ENCODE measurements around the gene ZEB2.

ZEB2 gene

DNA sequence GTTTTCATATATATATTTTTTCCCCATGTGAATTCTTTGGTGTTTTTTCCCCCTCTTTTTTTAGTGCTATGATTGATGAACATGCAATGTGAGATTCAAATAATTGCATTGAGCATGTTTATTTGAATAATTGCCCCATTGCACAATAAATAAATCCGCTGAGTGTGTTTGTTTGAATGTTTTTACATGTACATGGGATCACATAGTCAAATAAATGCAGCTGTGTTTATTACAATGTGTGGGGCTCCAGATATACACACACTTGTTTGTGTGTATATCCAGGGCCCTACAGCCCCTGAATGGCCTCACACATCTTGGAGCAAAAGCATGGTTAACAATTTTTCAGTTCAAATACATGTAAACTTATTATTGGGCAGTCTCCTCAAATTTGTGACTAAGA, 134.5 kb downstream of the ZEB2 start:
- Histone ChIP-seq H3K27ac (ENCODE audit: low read depth, low read length) (no peak overlapping the region), H3K9me3 (ENCODE audit: control insufficient read depth, insufficient read depth, low read length) (no peaks in the 10 kb centered on the region), H3F3A (ENCODE audit: control insufficient read depth, insufficient read depth) (no peaks in the 10 kb centered on the region), H3K9me2 (replicated peaks; ENCODE audit: control insufficient read depth, low read length) (no peaks in the 10 kb centered on the region), H3K27me3 (ENCODE audit: control insufficient read depth, low read length) (no peaks in the 10 kb centered on the region), H4K20me1 (ENCODE audit: control insufficient read depth, insufficient read depth, low read depth, low read length) (no peaks in the 10 kb centered on the region), H3K4me2 (ENCODE audit: low read length) (no peak overlapping the region), H3K79me2 (ENCODE audit: control insufficient read depth, low read length) (no peaks in the 10 kb centered on the region), H3K36me3 (ENCODE audit: control insufficient read depth, low read length) (peaks cover 8% of the 10 kb centered on the region; the same call in 1 of the 2 replicates), H3K4me3 (ENCODE audit: low read length) (no peak overlapping the region), H3K4me1 (ENCODE audit: control insufficient read depth, low read length) (peaks cover 15% of the 10 kb centered on the region)
- TF ChIP-seq EZH2phosphoT487 (IDR thresholded peaks at IDR 0.05; ENCODE audit: borderline replicate concordance, low read length): no peak
- TF ChIP-seq, protein P1, sequence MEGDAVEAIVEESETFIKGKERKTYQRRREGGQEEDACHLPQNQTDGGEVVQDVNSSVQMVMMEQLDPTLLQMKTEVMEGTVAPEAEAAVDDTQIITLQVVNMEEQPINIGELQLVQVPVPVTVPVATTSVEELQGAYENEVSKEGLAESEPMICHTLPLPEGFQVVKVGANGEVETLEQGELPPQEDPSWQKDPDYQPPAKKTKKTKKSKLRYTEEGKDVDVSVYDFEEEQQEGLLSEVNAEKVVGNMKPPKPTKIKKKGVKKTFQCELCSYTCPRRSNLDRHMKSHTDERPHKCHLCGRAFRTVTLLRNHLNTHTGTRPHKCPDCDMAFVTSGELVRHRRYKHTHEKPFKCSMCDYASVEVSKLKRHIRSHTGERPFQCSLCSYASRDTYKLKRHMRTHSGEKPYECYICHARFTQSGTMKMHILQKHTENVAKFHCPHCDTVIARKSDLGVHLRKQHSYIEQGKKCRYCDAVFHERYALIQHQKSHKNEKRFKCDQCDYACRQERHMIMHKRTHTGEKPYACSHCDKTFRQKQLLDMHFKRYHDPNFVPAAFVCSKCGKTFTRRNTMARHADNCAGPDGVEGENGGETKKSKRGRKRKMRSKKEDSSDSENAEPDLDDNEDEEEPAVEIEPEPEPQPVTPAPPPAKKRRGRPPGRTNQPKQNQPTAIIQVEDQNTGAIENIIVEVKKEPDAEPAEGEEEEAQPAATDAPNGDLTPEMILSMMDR (IDR thresholded peaks at IDR 0.05; ENCODE audit: low read depth, low read length, poor library complexity, severe bottlenecking): no peak

DNA sequence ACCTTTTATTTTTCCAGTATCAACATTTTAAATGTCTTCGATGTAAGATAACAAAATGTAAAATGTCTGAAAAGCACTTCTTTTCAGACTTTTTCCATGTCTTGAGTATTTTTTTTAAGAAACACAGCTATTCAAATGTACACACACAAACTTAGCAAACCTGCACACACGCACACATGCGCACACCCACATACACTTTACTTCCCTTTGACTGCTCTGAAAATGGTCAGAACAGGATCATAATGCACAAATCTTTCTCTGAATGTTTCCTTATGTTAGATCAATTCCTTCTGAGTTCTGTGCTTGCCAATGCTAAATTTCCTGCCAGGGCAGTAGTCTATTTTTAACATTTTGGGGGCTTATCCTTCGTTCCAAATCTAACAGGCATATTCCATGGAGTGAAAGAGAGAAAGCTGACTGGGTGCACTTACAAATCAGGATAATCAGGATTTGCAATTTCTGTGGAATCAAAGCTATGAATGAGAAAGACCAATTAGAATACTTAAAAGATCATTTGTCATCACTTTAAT, 136.3 kb downstream of the ZEB2 start:
- Histone ChIP-seq H3K4me3 (ENCODE audit: low read length) (no peak overlapping the region), H3K79me2 (ENCODE audit: control insufficient read depth, low read length) (no peaks in the 10 kb centered on the region), H3K27me3 (ENCODE audit: control insufficient read depth, low read length) (no peaks in the 10 kb centered on the region), H4K20me1 (ENCODE audit: control insufficient read depth, insufficient read depth, low read depth, low read length) (no peaks in the 10 kb centered on the region), H3K27ac (ENCODE audit: low read depth, low read length) (no peak overlapping the region), H3K4me1 (ENCODE audit: control insufficient read depth, low read length) (peaks cover 15% of the 10 kb centered on the region), H3K36me3 (ENCODE audit: control insufficient read depth, low read length) (no peaks in the 10 kb centered on the region), H3K4me2 (ENCODE audit: low read length) (no peak overlapping the region), H3K9me2 (replicated peaks; ENCODE audit: control insufficient read depth, low read length) (no peaks in the 10 kb centered on the region), H3F3A (ENCODE audit: control insufficient read depth, insufficient read depth) (no peaks in the 10 kb centered on the region), H3K9me3 (ENCODE audit: control insufficient read depth, insufficient read depth, low read length) (no peaks in the 10 kb centered on the region)
- no peak for TF ChIP-seq EZH2phosphoT487 (IDR thresholded peaks at IDR 0.05; ENCODE audit: borderline replicate concordance, low read length)
- TF ChIP-seq, protein P1 (IDR thresholded peaks at IDR 0.05; ENCODE audit: low read depth, low read length, poor library complexity, severe bottlenecking): no peak

DNA sequence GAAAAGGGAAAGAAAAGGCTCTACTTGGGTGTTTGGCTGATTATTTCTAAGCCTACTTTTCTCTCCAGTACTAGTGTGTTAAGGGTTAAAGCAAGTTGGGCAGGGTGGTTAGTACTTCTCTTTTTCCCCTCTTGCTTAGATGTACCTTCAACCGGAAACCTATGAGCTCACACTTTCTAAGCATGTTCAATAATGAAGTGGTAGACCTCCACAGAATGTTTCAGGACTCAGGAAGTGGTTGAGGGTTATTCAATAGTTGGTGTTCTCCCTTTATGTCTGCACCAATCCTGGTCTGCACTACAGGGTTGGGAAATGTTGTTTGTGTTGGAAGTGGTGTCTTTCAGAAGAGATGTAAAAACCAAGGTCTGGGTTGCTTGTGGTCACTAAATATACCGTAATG, 137.1 kb downstream of the ZEB2 start:
- Histone ChIP-seq H3K27me3 (ENCODE audit: control insufficient read depth, low read length) (no peaks in the 10 kb centered on the region), H3F3A (ENCODE audit: control insufficient read depth, insufficient read depth) (no peaks in the 10 kb centered on the region), H3K79me2 (ENCODE audit: control insufficient read depth, low read length) (no peaks in the 10 kb centered on the region), H3K27ac (ENCODE audit: low read depth, low read length) (no peak overlapping the region), H3K9me3 (ENCODE audit: control insufficient read depth, insufficient read depth, low read length) (no peaks in the 10 kb centered on the region), H3K4me3 (ENCODE audit: low read length) (no peak overlapping the region), H3K4me1 (ENCODE audit: control insufficient read depth, low read length) (peaks cover 15% of the 10 kb centered on the region), H4K20me1 (ENCODE audit: control insufficient read depth, insufficient read depth, low read depth, low read length) (no peaks in the 10 kb centered on the region), H3K9me2 (replicated peaks; ENCODE audit: control insufficient read depth, low read length) (no peaks in the 10 kb centered on the region), H3K4me2 (ENCODE audit: low read length) (0 out of 2 replicates have a peak overlapping the region, but pooled peaks have one; percentile 18), H3K36me3 (ENCODE audit: control insufficient read depth, low read length) (no peaks in the 10 kb centered on the region)
- TF ChIP-seq, protein P1 (IDR thresholded peaks at IDR 0.05; ENCODE audit: low read depth, low read length, poor library complexity, severe bottlenecking): no peak
- no peak for TF ChIP-seq EZH2phosphoT487 (IDR thresholded peaks at IDR 0.05; ENCODE audit: borderline replicate concordance, low read length)
